Kidney tubule cell (primary cell): ENCODE measurements around the gene NDUFS6.

Source experiments
- DNase-seq: peaks from one replicate; pipeline ENCODE4 v3.0.0-alpha.2; 2018; ENCODE audit warnings: low spot score

The NDUFS6 gene

GRCh38 chr5:1853531-1853930, 52.3 kb downstream of the NDUFS6 start:
- no peak for DNase-seq

GRCh38 chr5:1855075-1855474, 53.9 kb downstream of the NDUFS6 start:
- DNase-seq, result no peak

- DNase-seq, result no peak
Observed at GRCh38 chr5:1855596-1855995, 54.4 kb downstream of the NDUFS6 start.

- DNase-seq, result no peak
Observed at GRCh38 chr5:1856596-1857255, 55.5 kb downstream of the NDUFS6 start.

GRCh38 chr5:1857256-1857600, 56.0 kb downstream of the NDUFS6 start:
- no peak for DNase-seq

GRCh38 chr5:1858436-1858835, 57.2 kb downstream of the NDUFS6 start:
- DNase-seq, result no peak

- DNase-seq, result no peak
Observed at GRCh38 chr5:1859099-1859498, 57.9 kb downstream of the NDUFS6 start.

- no peak for DNase-seq
Observed at GRCh38 chr5:1860021-1860610, 58.9 kb downstream of the NDUFS6 start.

- no peak for DNase-seq
Observed at GRCh38 chr5:1860949-1861348, 59.7 kb downstream of the NDUFS6 start.

GRCh38 chr5:1864896-1865440, 63.8 kb downstream of the NDUFS6 start:
- no peak for DNase-seq

- DNase-seq, result no peak
Observed at GRCh38 chr5:1865486-1865885, 64.3 kb downstream of the NDUFS6 start.
